ENCODE results near the gene TRIM58. TPM values are rescaled to one million over a fixed set of nuclear protein-coding genes. Genes with fewer than 3 reads are reported as not detected.

The TRIM58 gene, protein sequence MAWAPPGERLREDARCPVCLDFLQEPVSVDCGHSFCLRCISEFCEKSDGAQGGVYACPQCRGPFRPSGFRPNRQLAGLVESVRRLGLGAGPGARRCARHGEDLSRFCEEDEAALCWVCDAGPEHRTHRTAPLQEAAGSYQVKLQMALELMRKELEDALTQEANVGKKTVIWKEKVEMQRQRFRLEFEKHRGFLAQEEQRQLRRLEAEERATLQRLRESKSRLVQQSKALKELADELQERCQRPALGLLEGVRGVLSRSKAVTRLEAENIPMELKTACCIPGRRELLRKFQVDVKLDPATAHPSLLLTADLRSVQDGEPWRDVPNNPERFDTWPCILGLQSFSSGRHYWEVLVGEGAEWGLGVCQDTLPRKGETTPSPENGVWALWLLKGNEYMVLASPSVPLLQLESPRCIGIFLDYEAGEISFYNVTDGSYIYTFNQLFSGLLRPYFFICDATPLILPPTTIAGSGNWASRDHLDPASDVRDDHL
- 0.05 TPM in 1 of 2 replicates, not detected in the other for total RNA-seq

DNA sequence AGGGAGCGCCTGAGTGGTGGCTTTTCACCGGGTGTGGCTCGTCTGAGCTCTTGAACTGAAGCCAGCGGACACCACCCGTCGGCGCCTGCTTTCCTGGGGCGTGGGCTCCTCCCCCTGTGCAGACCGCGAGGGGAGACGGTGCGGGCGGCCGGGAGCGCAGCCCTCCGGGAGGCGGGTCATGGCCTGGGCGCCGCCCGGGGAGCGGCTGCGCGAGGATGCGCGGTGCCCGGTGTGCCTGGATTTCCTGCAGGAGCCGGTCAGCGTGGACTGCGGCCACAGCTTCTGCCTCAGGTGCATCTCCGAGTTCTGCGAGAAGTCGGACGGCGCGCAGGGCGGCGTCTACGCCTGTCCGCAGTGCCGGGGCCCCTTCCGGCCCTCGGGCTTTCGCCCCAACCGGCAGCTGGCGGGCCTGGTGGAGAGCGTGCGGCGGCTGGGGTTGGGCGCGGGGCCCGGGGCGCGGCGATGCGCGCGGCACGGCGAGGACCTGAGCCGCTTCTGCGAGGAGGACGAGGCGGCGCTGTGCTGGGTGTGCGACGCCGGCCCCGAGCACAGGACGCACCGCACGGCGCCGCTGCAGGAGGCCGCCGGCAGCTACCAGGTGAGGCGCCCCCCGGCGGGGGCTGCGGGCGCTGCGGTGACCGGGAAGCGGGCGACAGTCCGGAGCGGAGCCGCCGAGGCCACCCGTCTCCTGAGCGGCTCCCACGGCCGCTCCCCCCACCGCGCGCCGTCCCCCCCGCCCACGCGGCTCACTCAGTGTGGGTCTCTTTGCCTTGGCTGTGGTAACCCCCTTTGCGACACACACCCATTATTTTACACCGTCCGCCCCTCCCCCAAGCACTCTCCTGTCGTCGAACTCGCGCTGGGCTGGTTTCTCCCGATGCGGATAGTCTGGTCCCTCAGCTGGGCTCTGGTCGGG, at the start of gene TRIM58:
Gene TRIM58 (plus strand): TSS at position 119 of the 916 bp plus-strand sequence. CDS start 60 bp downstream, at position 179.

GRCh38 chr1:247824023-247824422, 33.0 kb upstream of the TRIM58 start, which contains the start of gene OR14A16:
OR14A16 (minus strand) TSS chr1:247824119; CDS start chr1:247815729, 8,390 bp downstream.

GRCh38 chr1:247841796-247842195, 15.2 kb upstream of the TRIM58 start, which contains the start of gene OR11L1:
OR11L1 (minus strand) TSS chr1:247841896; CDS start chr1:247841896, 0 bp downstream.

GRCh38 chr1:247895163-247895637, 38.2 kb downstream of the TRIM58 start, which contains the start of gene OR2W3:
OR2W3 (plus strand) TSS chr1:247895587; CDS start chr1:247895587, 0 bp downstream.

GRCh38 chr1:247919952-247920351, 63.0 kb downstream of the TRIM58 start, which contains the start of gene OR2T8:
OR2T8 (plus strand) TSS chr1:247920252; CDS start chr1:247921018, 766 bp downstream.

GRCh38 chr1:247924868-247925267, 67.9 kb downstream of the TRIM58 start, which contains the start of gene OR2AJ1:
OR2AJ1 (plus strand) TSS chr1:247924889; CDS start chr1:247933769, 8,880 bp downstream.

Other genes starting within 250 kb of the TRIM58 start
- not detected in 2 replicates for gene OR13G1, start 177.4 kb upstream of the TRIM58 start, total RNA-seq
- not detected in 2 replicates for gene OR6F1, start 140.5 kb upstream of the TRIM58 start, total RNA-seq
- gene OR14K1, start 118.6 kb upstream of the TRIM58 start, total RNA-seq, result not detected in 2 replicates
- gene OR14A2, start 109.0 kb upstream of the TRIM58 start, total RNA-seq, result not detected in 2 replicates
- not detected in 2 replicates for gene OR1C1, start 96.6 kb upstream of the TRIM58 start, total RNA-seq
- not detected in 2 replicates for gene OR14A16, start 33.1 kb upstream of the TRIM58 start, total RNA-seq
- not detected in 2 replicates for gene OR11L1, start 15.3 kb upstream of the TRIM58 start, total RNA-seq
- not detected in 2 replicates for gene OR2W3, start 38.4 kb downstream of the TRIM58 start, total RNA-seq
- gene OR2T8, start 63.1 kb downstream of the TRIM58 start, total RNA-seq, result not detected in 2 replicates
- gene OR2AJ1, start 67.7 kb downstream of the TRIM58 start, total RNA-seq, result not detected in 2 replicates
- gene OR2L8, start 91.7 kb downstream of the TRIM58 start, total RNA-seq, result not detected in 2 replicates
- not detected in 2 replicates for gene OR2AK2, start 108.0 kb downstream of the TRIM58 start, total RNA-seq
- gene OR2L5, start 156.5 kb downstream of the TRIM58 start, total RNA-seq, result not detected in 2 replicates
- not detected in 2 replicates for gene OR2L2, start 172.9 kb downstream of the TRIM58 start, total RNA-seq
- gene OR2L3, start 189.6 kb downstream of the TRIM58 start, total RNA-seq, result not detected in 2 replicates
- not detected in 2 replicates for gene OR2L13, start 238.0 kb downstream of the TRIM58 start, total RNA-seq